Measurements from ENCODE around the gene PIK3R3. TPM values are rescaled to one million over a fixed set of nuclear protein-coding genes. Genes with fewer than 3 reads are reported as not detected.

PIK3R3 gene
- total and polyA plus RNA-seq, 9 of the 15 experiments (the other 6 are each of a cell fraction or from before 2014, with no cell fraction given) = 1.4 to 7.7 (median 4.6) TPM

DNA sequence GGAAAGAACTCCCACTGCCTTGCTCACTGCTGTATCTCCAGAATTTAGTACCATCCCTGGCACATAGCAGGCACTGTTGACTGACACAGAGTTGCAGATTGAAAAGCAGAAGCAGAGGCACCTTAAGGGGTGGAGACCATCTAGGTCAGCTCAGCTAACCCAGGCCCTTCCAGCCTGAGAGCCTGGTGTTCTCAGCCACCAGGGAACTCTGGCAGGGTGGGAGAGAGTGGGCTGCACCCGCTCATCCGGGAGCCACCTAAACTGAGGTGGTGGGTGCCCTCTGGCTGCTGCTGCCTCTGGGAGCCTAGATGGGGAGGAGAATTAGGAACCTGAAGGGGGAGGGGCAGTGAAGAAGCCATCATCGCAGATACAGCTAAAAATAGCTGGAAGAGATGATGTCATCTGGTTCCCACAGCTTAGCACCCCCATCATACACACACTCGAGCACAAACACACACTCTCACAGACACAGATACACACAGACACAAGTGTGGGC is 41.0 kb upstream of the PIK3R3 start (continued):
- TF ChIP-seq FUS (optimal IDR thresholded peaks at IDR 0.05; ENCODE audit: low read depth, low read length) (no peak), CHD2 (IDR thresholded peaks at IDR 0.05; ENCODE audit: low read depth, low read length) (no peak), ZNF445 (CRISPR knock-in tag; IDR thresholded peaks at IDR 0.05; ENCODE audit: low read depth) (no peak), POLR2G (IDR thresholded peaks at IDR 0.05; ENCODE audit: low read depth, low read length) (no peak), SAFB2 (IDR thresholded peaks at IDR 0.05; ENCODE audit: borderline replicate concordance, low read depth, low read length, severe bottlenecking) (no peak), HDAC6 (IDR thresholded peaks at IDR 0.05; ENCODE audit: low read depth, low read length) (no peak), NFXL1 (CRISPR knock-in tag; IDR thresholded peaks at IDR 0.05) (no peak), NFATC3 (IDR thresholded peaks at IDR 0.05) (no peak), HDAC2 (IDR thresholded peaks at IDR 0.05) (0 out of 2 replicates have a peak, but pooled peaks have one; percentile 40), POLR2B (IDR thresholded peaks at IDR 0.05; ENCODE audit: low read depth, partially characterized antibody) (no peak), CSDE1 (IDR thresholded peaks at IDR 0.05) (no peak), SNRNP70 (optimal IDR thresholded peaks at IDR 0.05; ENCODE audit: low read depth, low read length) (no peak), GABPA (tag; conservative IDR thresholded peaks at IDR 0.05; ENCODE audit: low read depth) (no peak), U2AF1 (optimal IDR thresholded peaks at IDR 0.05; ENCODE audit: low read depth, low read length) (no peak), SIN3A (IDR thresholded peaks at IDR 0.05; ENCODE audit: borderline replicate concordance in 2 of 2, control insufficient read depth in 1 of 2, low read depth in 2 of 2, low read length in 2 of 2) (no peak)
- TF ChIP-seq, protein P1, sequence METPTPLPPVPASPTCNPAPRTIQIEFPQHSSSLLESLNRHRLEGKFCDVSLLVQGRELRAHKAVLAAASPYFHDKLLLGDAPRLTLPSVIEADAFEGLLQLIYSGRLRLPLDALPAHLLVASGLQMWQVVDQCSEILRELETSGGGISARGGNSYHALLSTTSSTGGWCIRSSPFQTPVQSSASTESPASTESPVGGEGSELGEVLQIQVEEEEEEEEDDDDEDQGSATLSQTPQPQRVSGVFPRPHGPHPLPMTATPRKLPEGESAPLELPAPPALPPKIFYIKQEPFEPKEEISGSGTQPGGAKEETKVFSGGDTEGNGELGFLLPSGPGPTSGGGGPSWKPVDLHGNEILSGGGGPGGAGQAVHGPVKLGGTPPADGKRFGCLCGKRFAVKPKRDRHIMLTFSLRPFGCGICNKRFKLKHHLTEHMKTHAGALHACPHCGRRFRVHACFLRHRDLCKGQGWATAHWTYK (CRISPR knock-in tag; IDR thresholded peaks at IDR 0.05) = no peak
- TF ChIP-seq, protein P2, sequence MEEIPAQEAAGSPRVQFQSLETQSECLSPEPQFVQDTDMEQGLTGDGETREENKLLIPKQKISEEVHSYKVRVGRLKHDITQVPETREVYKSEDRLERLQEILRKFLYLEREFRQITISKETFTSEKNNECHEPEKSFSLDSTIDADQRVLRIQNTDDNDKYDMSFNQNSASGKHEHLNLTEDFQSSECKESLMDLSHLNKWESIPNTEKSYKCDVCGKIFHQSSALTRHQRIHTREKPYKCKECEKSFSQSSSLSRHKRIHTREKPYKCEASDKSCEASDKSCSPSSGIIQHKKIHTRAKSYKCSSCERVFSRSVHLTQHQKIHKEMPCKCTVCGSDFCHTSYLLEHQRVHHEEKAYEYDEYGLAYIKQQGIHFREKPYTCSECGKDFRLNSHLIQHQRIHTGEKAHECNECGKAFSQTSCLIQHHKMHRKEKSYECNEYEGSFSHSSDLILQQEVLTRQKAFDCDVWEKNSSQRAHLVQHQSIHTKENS (CRISPR knock-in tag; IDR thresholded peaks at IDR 0.05) = no peak
- TF ChIP-seq, protein P3, sequence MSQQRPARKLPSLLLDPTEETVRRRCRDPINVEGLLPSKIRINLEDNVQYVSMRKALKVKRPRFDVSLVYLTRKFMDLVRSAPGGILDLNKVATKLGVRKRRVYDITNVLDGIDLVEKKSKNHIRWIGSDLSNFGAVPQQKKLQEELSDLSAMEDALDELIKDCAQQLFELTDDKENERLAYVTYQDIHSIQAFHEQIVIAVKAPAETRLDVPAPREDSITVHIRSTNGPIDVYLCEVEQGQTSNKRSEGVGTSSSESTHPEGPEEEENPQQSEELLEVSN (IDR thresholded peaks at IDR 0.05; ENCODE audit: borderline replicate concordance in 1 of 2, extremely low read depth in 1 of 2, insufficient read depth in 1 of 2, insufficient read length in 1 of 2, low read depth in 1 of 2, low read length in 1 of 2, poor library complexity in 1 of 2, severe bottlenecking in 1 of 2) = no peak
- TF ChIP-seq, protein P4, sequence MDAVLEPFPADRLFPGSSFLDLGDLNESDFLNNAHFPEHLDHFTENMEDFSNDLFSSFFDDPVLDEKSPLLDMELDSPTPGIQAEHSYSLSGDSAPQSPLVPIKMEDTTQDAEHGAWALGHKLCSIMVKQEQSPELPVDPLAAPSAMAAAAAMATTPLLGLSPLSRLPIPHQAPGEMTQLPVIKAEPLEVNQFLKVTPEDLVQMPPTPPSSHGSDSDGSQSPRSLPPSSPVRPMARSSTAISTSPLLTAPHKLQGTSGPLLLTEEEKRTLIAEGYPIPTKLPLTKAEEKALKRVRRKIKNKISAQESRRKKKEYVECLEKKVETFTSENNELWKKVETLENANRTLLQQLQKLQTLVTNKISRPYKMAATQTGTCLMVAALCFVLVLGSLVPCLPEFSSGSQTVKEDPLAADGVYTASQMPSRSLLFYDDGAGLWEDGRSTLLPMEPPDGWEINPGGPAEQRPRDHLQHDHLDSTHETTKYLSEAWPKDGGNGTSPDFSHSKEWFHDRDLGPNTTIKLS (IDR thresholded peaks at IDR 0.05; ENCODE audit: borderline replicate concordance, low read depth) = no peak
- TF ChIP-seq, protein P5, sequence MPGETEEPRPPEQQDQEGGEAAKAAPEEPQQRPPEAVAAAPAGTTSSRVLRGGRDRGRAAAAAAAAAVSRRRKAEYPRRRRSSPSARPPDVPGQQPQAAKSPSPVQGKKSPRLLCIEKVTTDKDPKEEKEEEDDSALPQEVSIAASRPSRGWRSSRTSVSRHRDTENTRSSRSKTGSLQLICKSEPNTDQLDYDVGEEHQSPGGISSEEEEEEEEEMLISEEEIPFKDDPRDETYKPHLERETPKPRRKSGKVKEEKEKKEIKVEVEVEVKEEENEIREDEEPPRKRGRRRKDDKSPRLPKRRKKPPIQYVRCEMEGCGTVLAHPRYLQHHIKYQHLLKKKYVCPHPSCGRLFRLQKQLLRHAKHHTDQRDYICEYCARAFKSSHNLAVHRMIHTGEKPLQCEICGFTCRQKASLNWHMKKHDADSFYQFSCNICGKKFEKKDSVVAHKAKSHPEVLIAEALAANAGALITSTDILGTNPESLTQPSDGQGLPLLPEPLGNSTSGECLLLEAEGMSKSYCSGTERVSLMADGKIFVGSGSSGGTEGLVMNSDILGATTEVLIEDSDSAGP (CRISPR knock-in tag; IDR thresholded peaks at IDR 0.05) = no peak

Data from K562 (cell line).